Activated CD4-positive, alpha-beta memory T cell treated with anti-CD3 and anti-CD28 coated beads, Interleukin-2, amount 10 ng/mL, durations not matched to agents 7 days and 5 days (primary cell): Measurements from ENCODE around the gene MTCP1. TPM values are rescaled to one million over a fixed set of nuclear protein-coding genes. Genes with fewer than 3 reads are reported as not detected.

Experiments used
- CTCF ChIA-PET: fragments of 350-600 bp; sonication (Branson Sonifier 250); formaldehyde crosslinking; loops from one replicate; lab custom pipeline; 2021; ENCODE audit warnings: antibody characterized with exemption, inconsistent platforms; lab: Charles Lee
- POLR2A ChIA-PET: fragments of 350-600 bp; sonication (Branson Sonifier 250); formaldehyde crosslinking; loops from one replicate; lab custom pipeline; 2021; ENCODE audit warnings: antibody characterized with exemption; lab: Charles Lee
- DNase-seq: peaks from one replicate; pipeline ENCODE4 v3.0.0-alpha.2; 2020
- H3K27ac Mint-ChIP-seq: one replicate; pipeline ENCODE4 v1.8.0; 2021; ENCODE audit warnings: mild to moderate bottlenecking, mixed read lengths
- H3K27me3 Mint-ChIP-seq: one replicate; pipeline ENCODE4 v1.8.0; 2021; ENCODE audit warnings: mixed read lengths
- H3K36me3 Mint-ChIP-seq: one replicate; pipeline ENCODE4 v1.8.0; 2021; ENCODE audit warnings: low read depth, mixed read lengths
- H3K4me1 Mint-ChIP-seq: one replicate; pipeline ENCODE4 v1.8.0; 2021; ENCODE audit warnings: mixed read lengths
- H3K4me3 Mint-ChIP-seq: one replicate; pipeline ENCODE4 v1.8.0; 2021; ENCODE audit warnings: mild to moderate bottlenecking, mixed read lengths
- H3K9me3 Mint-ChIP-seq: one replicate; pipeline ENCODE4 v1.8.0; 2021; ENCODE audit warnings: mixed read lengths
- total RNA-seq, 2 experiments: library from RNA; stranded (reverse); gene quantifications; one replicate each; pipeline ENCODE4 v1.2.3, GENCODE V29; 2021

MTCP1 gene
- total RNA-seq, 2 experiments from 2014 or later, result 20.2 TPM

DNA sequence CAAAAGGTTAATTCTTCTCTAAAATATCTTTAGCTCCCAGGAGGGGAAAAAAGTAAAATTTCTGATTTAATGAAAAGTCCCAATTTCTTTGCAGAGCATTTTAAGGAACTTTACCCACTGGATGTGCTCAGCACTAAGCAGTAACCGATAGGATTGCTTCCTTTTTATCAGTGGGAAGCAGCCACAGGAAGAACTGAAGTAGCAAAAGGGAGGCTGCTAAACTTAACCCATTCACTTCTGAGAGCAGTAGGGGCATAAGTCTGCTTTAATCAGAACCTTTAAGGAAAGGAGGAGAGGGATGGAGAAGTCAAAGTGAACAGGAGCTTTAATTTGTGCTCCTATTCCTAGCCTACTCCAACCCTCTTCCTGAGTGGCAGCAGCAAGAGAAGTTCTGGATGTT is 48.4 kb downstream of the MTCP1 start, which contains the start of gene F8:
TSS of gene F8 (minus strand) at position 139 of the 400 bp plus-strand sequence. CDS start 171 bp downstream, outside the sequence.
- ChIA-PET CTCF (interaction anchor here (1.4 kb wide), 1 partner anchor 34 kb away, joined by 4 read pairs; no protein-coding TSS in a partner anchor), POLR2A (no interaction called here)
- Mint-ChIP-seq H3K27me3 (peaks cover 9% of the 10 kb centered on the region), H3K4me3 (no peak within 1 kb of the TSS), H3K4me1 (peaks cover 4% of the 10 kb centered on the region), H3K36me3 (no peaks in the 10 kb centered on the region), H3K9me3 (no peaks in the 10 kb centered on the region), H3K27ac (no peak within 1 kb of the TSS)
- DNase-seq, result no peak

DNA sequence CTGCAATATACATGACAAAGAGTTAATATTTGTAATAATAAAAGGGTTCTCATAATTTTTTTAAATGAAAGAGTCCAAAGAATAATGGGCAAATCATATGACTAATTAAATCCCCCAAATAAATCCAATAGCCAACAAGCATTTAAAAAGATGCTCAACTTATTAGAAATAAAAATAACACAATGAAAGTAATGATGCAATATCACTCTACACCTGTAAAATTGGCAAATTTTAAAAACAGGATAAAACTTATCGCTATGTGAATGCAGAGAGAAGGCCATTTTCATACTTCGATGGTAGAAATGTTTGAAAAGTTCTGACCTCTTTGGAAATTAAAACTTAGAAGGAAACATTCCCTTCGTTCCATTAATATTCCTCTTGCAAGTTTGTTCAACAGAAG is 50.3 kb downstream of the MTCP1 start:
- ChIA-PET POLR2A (no interaction called here), CTCF (no interaction called here)
- H3K9me3 Mint-ChIP-seq, result no peaks in the 10 kb centered on the region
- no peak overlapping the region for H3K27ac Mint-ChIP-seq
- H3K4me1 Mint-ChIP-seq, result no peaks in the 10 kb centered on the region
- no peak for DNase-seq
- H3K36me3 Mint-ChIP-seq, result no peaks in the 10 kb centered on the region
- peaks cover 9% of the 10 kb centered on the region for H3K27me3 Mint-ChIP-seq
- H3K4me3 Mint-ChIP-seq, result no peak overlapping the region

Other genes with a start within 250 kb of the MTCP1 start
- gene SMIM9, start 236.5 kb downstream of the MTCP1 start, total RNA-seq, result not detected
- 10 to 100 TPM; 61.8 to 63.4 TPM for gene F8A1, start 184.8 kb downstream of the MTCP1 start, total RNA-seq
- 10 to 100 TPM in 1 of 2 experiments, 1 to 10 TPM in 1; 8.9 to 10.2 TPM for gene F8, start 48.4 kb downstream of the MTCP1 start, total RNA-seq
- gene FUNDC2, start 44.3 kb downstream of the MTCP1 start, total RNA-seq, result 10 to 100 TPM; 45.7 to 49.9 TPM
- 1 to 10 TPM; 4.8 to 5.9 TPM for gene CMC4, start within 50 bp of the MTCP1 start, total RNA-seq
- 10 to 100 TPM; 23.5 to 25.2 TPM for gene BRCC3, start 372 bp upstream of the MTCP1 start, total RNA-seq
- 10 to 100 TPM; 51.6 to 61.9 TPM for gene VBP1, start 145.3 kb upstream of the MTCP1 start, total RNA-seq
- gene RAB39B, start 193.4 kb upstream of the MTCP1 start, total RNA-seq, result 10 to 100 TPM; 13.6 to 14.7 TPM